Left ventricle myocardium inferior (tissue), 1 donor: ENCODE data around the gene AFDN. TPM values are rescaled to one million over a fixed set of nuclear protein-coding genes. Genes with fewer than 3 reads are reported as not detected.

Source experiments
- DNase-seq: peaks from one replicate; pipeline ENCODE4 v3.0.0-alpha.2; 2020
- H3K27ac ChIP-seq: fragments of 200-600 bp; replicated peaks from 2 replicates; pipeline ENCODE4 v1.8.0; 2021
- H3K27me3 ChIP-seq: fragments of 200-600 bp; 2 replicates; pipeline ENCODE4 v1.8.0; 2021; ENCODE audit warnings: low read depth
- H3K36me3 ChIP-seq: fragments of 200-600 bp; 2 replicates; pipeline ENCODE4 v1.8.0; 2021
- H3K4me1 ChIP-seq: fragments of 200-600 bp; 2 replicates; pipeline ENCODE4 v1.8.0; 2021
- H3K4me3 ChIP-seq: fragments of 200-600 bp; 2 replicates; pipeline ENCODE4 v1.8.0; 2021; ENCODE audit warnings: mild to moderate bottlenecking, moderate library complexity
- H3K9me3 ChIP-seq: fragments of 200-600 bp; replicated peaks from 2 replicates; pipeline ENCODE4 v1.8.0; 2021
- intact Hi-C: fragments of 100-400 bp; cut with micrococcal nuclease; formaldehyde crosslinking; loops from one replicate; pipeline ENCODE4 v1.11.0; 2022
- total RNA-seq: library from RNA; stranded (reverse); fragmentation: NEBNext Ultra II Directional; extraction: Animal tissue kit (Norgen Biotek cat#: 25700); gene quantifications from one replicate; pipeline ENCODE4 v1.2.1, GENCODE V29; 2021
- TF ChIP-seq, protein P1 (sequence below): fragments of 200-600 bp; IDR thresholded peaks from 2 replicates; pipeline ENCODE4 v1.8.0; 2021; ENCODE audit warnings: antibody characterized with exemption, mild to moderate bottlenecking, borderline replicate concordance
- donor health status: DM: no; HTN: yes; CAD: no; lungs with severe emphysema.

AFDN gene
- total RNA-seq, 1 donor from 2014 or later, result 54.9 TPM

DNA sequence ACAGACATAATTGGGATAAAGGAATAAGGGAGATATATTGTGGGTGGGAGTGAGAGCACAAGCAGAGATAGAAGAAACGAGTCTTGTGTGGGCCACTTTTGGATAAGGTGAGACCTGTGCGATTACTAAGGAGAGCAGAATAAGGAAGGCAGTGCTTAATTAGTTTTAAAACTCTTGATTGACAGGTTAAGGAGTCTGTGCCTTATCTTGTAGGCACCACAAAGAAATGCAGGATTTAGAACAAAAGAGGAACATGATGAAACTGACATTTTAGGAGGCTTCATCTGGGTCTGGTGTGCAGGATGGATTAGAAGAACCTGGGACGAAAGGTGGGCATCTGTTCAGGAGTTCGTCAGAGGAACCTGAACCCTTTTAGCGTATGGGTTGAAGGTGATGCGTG lies 100.5 kb downstream of the AFDN start:
- TF ChIP-seq, protein P1, sequence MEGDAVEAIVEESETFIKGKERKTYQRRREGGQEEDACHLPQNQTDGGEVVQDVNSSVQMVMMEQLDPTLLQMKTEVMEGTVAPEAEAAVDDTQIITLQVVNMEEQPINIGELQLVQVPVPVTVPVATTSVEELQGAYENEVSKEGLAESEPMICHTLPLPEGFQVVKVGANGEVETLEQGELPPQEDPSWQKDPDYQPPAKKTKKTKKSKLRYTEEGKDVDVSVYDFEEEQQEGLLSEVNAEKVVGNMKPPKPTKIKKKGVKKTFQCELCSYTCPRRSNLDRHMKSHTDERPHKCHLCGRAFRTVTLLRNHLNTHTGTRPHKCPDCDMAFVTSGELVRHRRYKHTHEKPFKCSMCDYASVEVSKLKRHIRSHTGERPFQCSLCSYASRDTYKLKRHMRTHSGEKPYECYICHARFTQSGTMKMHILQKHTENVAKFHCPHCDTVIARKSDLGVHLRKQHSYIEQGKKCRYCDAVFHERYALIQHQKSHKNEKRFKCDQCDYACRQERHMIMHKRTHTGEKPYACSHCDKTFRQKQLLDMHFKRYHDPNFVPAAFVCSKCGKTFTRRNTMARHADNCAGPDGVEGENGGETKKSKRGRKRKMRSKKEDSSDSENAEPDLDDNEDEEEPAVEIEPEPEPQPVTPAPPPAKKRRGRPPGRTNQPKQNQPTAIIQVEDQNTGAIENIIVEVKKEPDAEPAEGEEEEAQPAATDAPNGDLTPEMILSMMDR, result no peak
- H3K27ac ChIP-seq, result no peak overlapping the region
- intact Hi-C loops, result no loop called here
- no peaks in the 10 kb centered on the region for H3K27me3 ChIP-seq
- H3K4me3 ChIP-seq, result no peak overlapping the region
- no peak for DNase-seq
- peaks cover 84% of the 10 kb centered on the region for H3K36me3 ChIP-seq
- no peaks in the 10 kb centered on the region for H3K4me1 ChIP-seq
- no peaks in the 10 kb centered on the region for H3K9me3 ChIP-seq

DNA sequence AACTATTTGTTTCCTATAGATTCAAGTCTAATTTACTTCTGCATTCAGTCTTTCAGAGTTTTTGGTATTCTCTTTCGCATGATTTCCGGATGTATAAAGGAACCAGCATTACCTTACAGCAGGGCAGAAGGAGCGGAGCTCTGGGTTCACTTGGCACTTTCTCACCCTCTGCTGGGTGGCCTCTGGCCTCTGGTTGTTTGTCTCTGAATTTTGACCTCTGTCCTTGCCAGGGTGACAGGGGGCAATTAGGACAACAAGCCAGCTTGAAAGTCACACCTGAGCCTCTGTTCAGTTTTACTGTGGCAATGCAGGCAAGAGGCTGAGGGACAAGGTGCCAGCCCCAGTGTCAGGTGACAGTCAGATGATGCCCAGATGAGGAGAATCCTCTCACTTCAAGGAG lies 101.4 kb downstream of the AFDN start:
- peaks cover 8% of the 10 kb centered on the region for H3K4me1 ChIP-seq
- intact Hi-C loops, result no loop called here
- no peaks in the 10 kb centered on the region for H3K9me3 ChIP-seq
- no peak overlapping the region for H3K4me3 ChIP-seq
- DNase-seq, result no peak
- no peak overlapping the region for H3K27ac ChIP-seq
- peaks cover 82% of the 10 kb centered on the region for H3K36me3 ChIP-seq
- no peaks in the 10 kb centered on the region for H3K27me3 ChIP-seq
- TF ChIP-seq, protein P1, result no peak

DNA sequence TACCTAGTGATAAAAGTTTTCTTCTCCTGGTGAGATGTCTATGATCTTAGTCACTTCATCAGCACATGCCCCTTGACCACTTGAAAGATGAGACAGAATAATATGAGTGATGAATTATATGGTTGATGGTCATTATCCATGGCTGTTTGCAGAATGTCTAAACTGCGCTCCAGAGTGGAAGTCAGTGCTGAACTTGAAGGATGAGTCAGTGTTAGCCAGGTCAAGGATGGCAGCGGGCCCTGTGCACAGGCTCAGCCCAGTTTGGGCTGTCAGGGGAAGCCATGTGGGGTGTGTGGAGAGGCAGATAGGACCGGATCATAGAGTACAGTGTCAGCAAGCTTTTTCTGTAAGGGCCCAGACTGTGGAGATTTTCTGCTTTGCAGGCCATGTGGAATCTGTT lies 103.6 kb downstream of the AFDN start:
- peaks cover 62% of the 10 kb centered on the region for H3K36me3 ChIP-seq

DNA sequence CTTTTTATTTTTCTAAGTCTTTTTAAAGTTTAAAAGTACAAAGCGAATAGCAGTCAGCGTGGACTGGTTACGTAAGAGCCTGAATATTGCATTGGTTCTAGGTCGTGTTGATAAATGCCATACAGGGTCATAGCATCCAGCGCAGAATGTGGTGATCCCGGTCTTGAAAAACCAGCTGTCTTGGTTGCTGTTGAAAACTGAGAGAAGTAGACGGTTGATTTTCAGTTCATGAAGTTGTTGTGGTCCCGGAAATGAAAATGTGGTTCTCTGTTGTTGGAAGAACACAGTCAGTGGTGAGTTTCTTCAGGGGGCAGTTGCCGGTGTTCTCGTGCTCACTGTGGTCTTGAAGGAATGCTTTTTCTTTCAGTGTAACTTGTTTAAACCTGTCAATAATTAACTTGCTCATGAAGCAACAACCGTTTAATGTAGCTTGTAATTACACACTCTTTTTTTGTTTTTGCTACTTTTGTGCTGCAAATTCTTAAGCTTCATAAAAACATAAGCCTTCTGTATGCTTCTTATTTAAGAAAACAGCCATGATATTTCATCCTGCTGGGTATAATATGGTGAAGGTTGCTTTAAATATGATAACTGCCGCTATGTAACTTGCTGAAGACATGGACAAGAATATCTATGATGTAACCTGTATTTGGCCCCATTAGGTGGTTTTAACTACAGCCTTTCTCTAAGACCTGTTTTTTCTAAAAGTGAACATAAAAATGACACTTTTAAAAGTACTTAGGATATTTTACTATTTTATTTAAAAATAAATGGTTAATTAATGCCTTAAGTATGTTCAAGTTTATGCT lies 106.0 kb downstream of the AFDN start:
- no peak for DNase-seq
- Histone ChIP-seq H3K27ac (peak overlapping the region; percentile 82), H3K27me3 (no peaks in the 10 kb centered on the region), H3K9me3 (no peaks in the 10 kb centered on the region), H3K36me3 (peaks cover 47% of the 10 kb centered on the region), H3K4me1 (peaks cover 27% of the 10 kb centered on the region), H3K4me3 (no peak overlapping the region)
- intact Hi-C loops, result no loop called here
- TF ChIP-seq, protein P1, result no peak

More for the DNA sequence above, 103.6 kb downstream of the AFDN start:
- H3K4me1 ChIP-seq, result peaks cover 27% of the 10 kb centered on the region
- intact Hi-C loops, result no loop called here
- H3K27me3 ChIP-seq, result no peaks in the 10 kb centered on the region
- no peak for DNase-seq
- H3K9me3 ChIP-seq, result no peaks in the 10 kb centered on the region
- TF ChIP-seq, protein P1, result no peak
- no peak overlapping the region for H3K4me3 ChIP-seq
- H3K27ac ChIP-seq, result no peak overlapping the region

DNA sequence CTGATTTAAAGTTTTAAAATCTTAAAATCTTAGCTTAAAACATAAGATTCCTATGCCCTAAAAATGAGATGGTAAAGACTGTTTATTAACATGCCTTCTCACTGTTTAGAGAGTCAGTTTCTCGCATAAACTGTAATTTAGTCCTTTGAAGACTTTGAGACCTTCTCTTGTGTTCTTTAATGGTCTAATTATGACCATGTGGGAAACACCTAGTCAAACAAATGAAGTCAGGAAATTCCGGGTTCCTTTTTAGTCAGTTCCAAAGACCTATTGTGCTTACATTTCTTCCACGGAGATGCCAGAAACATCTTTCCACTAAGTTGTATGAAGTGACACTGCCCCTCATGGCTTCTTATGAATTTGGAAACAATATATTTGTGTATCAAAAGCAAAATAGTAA lies 106.6 kb downstream of the AFDN start:
- H3K9me3 ChIP-seq, result no peaks in the 10 kb centered on the region
- H3K27ac ChIP-seq, result peak overlapping the region; percentile 82

More for the DNA sequence above, 106.6 kb downstream of the AFDN start:
- H3K36me3 ChIP-seq, result peaks cover 41% of the 10 kb centered on the region
- no peaks in the 10 kb centered on the region for H3K27me3 ChIP-seq
- no peak overlapping the region for H3K4me3 ChIP-seq
- intact Hi-C loops, result no loop called here
- H3K4me1 ChIP-seq, result peaks cover 29% of the 10 kb centered on the region
- DNase-seq, result no peak
- TF ChIP-seq, protein P1, result no peak
